Ureter (tissue), 1 donor: ENCODE measurements around the gene TRAF3. TPM values are rescaled to one million over a fixed set of nuclear protein-coding genes. Genes with fewer than 3 reads are reported as not detected.

Experiments
- DNase-seq: peaks from one replicate; pipeline ENCODE4 v3.0.0-alpha.2; 2020; ENCODE audit warnings: low spot score
- total RNA-seq: library from RNA; stranded (reverse); gene quantifications from one replicate; pipeline ENCODE4 v1.2.4, GENCODE V29; 2023
- donor health status: DM: yes; HTN: yes; CAD: no.

The TRAF3 gene
- total RNA-seq, 1 donor from 2014 or later, result 29.9 TPM

DNA sequence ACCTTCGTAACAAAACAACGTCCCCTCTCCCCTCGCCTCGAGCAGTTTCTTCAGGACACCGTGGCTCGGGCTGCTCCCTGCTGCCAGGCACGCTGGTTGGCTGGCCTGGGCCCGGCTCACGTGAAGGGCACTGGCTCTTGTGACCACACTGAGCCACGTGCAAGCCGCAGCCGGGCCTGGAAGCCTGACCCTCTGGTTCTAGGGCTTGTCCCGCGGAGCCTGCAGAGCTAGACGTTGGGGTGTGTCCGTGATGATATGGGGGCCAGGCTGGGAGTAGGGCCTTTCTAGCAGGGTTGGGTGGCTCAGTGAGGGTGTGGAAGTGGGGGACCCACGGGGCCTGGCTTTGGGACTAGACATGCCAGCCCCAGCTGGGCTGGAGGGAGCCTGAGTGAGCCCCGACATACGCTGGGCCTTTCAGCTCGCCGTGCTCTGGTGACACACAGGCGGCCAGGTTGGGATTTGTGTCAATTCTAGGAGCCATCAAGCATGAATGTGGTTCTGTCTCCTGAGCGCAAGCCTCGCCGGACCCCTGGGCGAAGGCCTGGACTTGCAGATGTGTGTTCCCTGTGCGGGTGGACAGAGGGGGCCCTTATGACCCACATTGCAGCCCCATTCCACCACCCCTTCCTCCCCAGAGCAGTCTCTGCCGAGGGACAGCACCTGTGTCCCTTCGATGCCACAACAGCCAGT, 131.7 kb downstream of the TRAF3 start:
- no peak for DNase-seq

DNA sequence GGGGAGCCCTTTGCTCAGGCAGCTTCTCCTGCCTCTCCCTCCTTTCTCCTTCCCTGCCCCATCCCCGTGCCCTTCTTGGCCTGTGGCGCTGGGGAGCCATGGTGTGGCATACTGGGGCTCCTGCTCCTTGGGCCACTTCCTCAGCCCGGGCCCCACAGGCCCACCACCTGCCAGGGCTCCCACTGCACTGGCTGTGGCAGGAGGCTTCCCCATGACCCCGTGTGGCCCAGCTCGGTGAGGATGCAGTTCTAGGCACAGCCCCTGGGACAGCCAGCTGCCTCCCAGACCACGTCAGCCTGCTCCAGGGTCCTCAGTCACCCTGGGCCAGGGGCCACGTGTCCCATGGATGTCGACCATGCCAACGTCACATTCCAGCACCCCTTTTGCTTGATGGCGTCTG, 132.2 kb downstream of the TRAF3 start:
- DNase-seq, result no peak

DNA sequence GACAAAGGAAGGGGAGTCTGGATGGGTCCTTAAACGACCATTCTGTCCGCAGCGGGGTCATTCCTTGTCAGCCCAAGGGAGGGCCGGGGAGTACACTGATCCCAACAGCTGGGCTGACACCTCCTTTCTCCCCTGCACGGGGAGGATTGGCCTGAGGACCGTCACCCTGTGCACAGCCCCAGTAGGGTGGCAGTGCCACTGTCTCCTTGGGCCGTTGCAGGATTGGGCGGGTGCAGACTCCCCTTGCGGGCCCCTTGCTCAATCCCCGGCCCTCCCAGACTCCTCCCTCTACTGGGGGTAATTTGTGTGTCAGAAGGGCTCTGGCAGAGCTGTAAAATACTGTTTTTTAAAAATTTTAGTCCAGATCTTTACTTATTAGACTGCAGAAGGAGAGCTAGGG, 132.7 kb downstream of the TRAF3 start:
- no peak for DNase-seq

DNA sequence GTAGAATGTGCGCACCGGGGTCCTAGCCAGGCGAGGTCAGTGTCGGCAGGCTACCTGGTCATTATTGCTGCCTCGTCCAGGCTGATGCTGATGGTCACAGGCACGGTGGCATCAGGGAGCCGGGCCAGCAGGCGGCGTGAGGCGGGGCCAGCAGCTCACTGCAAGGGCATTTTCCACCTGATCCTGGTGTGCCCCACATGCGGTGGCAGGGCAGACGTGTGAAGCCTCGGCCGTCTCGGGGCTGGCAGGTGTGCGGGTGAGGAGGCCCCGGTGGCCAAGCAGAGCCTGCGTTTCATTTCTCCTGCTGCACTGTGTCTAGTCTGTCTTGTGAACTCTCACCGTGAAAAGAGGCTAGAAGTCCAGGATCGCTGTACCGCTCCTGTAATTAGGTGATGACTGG, 133.2 kb downstream of the TRAF3 start:
- DNase-seq, result no peak

DNA sequence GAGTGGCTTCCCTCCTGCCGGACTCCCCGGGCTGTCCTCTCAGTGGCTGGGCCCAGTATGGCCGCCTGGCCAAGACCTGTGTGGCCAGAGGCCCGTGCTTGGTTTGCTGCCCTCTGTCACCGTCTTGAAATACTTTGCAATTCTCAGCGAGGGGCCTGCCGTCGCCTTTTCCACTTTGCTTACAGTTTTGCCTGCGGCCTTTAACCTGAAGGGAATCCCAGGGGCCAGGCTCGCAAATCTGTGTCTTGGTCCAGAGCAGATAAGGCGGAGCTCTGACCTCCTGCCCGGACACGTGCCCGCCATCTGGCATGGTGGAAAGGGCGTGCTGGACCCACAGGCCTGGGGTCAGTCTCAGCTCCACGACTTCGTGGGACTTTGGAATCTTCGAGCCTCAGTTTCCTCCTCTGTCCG, 134.3 kb downstream of the TRAF3 start:
- DNase-seq, result no peak

DNA sequence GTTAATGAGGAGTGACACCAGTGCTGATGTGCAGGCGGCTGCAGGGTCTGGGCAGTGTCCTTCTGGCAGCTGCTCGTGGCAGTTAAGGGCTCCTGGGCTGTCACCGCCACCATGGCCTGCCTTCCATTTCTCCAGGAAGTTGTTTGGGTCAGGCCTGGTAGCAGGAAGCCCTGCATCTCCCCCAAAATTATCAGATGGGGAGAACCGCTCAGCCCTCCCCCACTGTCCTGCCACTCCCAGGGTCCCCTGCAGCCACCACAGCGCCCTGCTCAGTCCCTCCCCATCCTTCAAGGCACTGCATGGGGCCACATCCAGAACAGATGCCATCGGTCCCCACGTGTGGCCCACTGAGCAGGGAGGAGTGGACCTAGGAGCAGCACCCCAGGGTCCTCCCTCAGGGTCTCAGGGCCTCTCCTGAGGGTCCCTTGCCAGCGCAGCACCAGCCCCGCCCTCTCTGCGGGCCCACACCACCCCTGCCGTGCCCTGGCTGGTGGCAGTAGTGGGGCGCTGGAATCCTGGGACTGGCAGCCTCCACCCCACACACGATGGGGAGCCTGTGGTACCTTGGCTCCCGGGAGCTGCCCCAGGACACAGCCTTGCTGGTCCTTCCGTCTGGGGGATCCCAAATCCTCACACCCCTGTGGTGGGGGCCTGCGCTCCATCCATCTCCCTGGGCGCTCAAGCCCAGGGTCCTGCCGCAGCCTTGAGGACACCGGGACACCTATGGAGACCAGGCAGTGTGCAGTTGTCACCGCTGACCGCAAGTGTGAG, 134.9 kb downstream of the TRAF3 start:
- no peak for DNase-seq

DNA sequence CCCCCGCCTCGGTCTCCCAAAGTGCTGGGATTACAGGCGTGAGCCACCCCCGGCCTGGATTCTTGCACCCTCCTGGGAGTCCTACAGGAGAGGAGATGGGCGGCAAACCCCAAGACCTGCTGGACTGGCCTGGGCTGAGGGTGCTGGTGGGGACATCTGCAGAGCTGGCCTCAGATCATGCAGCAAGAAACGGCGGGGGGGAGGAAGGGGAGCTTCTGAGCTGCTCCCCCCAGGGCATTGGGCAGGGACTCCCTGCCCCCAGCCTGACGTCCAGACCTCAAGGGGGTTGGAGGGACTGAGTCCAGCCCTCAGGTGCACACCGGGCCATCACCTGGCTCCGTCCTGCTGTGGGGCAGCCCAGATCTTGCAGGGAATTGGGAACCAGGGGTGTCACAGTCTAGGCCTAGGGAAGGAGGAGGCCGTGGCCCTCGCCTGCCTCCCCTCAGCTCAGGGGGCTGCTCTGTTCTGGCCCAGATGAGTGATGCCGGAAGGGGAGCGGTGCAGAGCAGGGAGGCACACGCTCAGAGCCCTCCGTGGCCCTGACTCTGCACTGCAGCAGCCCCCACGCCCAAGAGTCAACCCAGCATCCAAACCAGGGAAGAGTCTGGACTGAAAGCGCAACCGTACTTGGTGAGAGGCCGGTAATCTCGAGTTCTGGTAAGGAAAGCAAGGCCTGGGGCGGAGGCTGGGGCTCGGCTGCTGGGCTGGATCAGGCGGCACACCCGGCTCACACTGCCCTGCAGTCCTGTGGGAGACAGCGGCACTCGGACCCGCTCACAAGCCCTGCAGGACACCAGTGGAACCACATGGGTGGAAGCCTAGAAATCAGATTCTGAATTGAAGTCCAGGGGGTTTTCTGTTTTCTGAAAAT, 136.3 kb downstream of the TRAF3 start:
- no peak for DNase-seq

DNA sequence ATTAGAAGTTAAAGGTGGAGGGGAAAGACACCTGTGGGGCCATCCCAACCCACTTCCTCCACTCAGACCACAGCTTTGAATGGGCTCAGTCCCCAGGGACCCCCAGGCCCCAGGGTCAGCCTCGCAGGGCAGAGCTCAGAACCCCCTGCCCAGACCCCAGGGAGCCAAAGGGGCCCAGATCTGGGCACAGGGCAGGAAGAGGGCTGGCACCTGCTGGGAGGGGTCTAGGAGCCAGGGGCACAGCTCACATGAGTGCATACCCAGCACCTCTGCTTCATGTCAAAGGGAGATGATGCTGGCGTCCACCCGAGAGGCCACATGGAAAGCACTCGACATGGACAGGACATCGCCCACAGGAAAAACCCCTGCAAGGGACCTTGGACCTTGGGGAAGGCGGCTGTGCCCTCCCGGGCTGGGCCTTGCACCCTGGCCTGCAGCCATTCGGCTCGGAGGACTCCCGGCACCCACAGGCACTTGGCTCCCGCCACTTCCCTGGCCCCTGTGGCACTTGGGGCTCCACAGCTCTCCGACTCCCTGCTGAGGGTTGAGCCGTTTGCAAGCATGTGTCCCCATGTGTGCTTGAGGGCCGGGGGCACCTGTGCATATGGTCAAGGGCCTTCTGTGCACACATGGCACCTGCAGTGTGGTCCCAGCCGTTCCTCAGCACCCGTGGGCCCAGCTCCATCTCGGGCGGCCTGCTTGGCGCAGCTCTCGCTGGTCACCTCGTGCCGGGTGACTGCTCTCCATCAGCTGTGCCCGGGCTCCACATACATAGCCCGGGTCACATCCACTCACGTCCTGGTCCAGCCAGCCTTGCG, 137.4 kb downstream of the TRAF3 start:
- no peak for DNase-seq

DNA sequence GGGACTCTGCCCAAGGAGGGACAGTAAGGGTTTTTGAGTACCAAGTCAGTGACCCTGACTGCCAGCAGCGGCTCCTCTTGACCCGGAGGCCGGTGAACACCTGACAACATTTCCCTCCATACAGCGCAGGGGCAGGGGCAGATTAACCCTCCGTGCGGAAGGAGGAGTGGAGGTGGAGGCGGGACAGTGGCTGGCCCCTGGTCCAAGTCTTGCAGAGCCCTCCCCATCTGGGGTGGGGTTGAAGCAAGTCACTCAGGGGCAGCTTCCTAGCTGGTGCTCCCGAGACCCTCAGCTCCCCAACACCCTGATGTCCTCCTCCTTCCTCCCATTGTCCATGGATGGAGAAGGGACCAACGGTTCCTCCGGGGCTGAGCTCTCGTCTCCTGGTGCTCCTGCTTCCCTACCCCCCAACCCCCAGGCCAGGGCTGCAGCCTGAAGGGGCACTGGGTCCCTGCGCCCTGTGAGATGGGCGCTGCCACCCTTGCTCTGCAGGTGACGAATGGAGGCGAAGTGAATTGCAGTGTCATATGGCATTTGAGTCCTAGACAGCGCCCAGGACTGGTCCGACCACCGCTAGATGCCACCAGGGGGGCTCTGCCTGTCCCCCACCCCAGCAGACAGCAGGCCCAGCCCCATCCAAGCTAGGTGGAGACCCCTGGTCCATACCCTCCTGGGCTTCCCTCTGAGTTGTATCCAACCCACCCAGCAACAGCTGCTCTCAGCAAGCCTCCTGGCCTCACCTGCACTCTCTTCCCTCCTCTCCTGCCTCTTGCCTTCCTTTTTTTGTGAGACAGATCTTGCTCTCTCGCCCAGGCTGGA, 138.3 kb downstream of the TRAF3 start:
- no peak for DNase-seq

DNA sequence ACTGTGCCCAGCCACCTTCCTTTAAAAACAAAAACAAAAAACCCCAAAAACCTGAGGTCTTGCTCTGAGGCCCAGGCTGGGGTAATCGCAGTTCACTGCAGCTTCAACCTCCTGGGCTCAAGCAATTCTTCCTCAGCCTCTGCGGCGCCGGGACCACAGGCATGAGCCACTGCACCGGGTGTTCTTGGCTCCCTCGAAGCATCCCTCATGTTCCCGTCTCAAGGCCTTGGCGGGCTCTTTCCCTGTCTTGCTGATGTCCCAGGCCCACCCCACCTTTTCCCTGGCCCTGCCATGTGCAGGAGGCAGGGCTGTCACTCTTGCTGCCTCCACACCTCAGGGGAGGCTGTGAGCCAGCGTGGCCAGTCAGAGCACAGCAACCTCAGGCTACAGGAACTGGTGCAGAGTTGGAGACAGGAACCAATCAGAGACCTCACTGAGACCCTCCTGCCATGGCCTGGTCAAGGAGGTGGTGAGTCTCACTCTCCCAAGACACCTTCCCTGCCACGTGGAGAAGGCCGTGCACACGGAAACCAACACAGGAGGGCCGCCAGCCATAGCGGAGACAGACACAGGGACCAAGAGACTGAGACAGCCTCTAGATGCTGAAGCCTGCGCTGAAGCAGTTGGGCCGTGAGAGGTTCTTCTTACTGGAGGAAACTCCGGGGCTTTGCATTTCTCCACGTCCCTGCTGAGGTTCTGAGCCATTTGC, 139.3 kb downstream of the TRAF3 start:
- no peak for DNase-seq

DNA sequence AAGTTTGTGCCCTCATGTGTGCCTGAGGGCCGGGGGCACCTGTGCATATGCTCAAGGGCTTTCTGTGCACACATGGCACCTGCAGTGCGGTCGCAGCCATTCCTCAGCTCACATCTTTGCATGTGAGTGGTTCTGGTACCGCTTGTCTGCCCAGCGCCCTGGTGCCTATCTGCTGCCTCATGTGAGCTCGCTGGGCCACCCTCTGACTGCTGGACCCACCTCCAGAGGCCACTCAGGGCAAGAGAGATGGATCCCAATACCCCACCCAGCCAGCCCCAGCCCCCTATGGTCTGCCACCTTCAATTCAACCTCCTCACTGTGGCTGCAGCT, 139.8 kb downstream of the TRAF3 start:
- no peak for DNase-seq

DNA sequence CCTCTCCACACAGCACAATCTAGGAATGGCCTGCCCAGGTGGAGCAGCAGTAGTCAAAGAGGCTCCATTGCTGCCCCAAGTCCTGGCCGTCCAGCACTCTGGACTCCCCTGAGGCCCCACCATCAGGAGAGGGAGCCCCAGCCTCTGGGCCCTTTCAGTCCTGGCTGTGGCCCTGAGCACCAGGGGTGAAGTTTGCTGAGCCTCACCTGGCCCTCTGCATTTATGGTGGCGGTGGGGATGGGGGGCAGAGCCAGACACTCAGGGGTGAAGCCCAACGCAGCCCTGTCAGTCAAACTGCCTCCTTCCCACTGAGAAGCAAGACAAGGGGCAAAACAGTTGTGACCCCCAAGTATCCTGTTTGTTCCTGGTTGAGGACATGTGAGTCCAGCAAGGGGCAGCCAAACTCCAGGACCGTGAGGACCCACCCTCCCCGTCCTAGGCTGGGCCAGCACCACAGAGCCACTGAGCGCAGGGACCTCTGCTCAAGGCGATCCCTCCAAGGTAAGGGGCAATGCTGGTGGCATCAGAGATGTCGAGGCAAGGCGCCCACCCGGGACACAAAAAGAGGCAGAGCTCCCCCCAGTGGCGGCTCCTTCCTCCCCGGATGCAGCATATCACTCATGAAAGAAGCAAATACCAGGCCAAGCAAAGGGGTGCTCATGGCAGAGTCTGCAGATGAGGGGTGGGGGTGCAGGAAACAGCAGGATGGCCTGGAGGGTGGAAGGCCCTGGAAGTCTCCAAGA, 140.4 kb downstream of the TRAF3 start:
- DNase-seq, result no peak

DNA sequence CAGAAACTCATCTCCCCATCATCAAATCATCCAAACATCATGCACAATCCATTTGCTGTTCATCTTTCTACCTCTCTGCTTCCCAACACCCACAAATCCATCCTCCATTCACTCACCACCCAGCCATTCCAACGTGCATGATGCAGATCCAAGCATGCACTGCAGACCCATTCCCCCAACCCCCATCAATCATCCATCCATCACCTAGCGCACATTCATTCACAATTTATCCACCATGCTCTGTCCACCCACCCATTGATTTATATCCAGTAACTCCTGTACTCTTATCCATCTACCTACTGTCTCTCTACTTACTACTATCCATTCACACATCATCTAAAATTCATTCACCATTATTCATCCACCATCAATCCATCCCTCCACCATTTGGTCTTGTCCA, 141.2 kb downstream of the TRAF3 start:
- no peak for DNase-seq

DNA sequence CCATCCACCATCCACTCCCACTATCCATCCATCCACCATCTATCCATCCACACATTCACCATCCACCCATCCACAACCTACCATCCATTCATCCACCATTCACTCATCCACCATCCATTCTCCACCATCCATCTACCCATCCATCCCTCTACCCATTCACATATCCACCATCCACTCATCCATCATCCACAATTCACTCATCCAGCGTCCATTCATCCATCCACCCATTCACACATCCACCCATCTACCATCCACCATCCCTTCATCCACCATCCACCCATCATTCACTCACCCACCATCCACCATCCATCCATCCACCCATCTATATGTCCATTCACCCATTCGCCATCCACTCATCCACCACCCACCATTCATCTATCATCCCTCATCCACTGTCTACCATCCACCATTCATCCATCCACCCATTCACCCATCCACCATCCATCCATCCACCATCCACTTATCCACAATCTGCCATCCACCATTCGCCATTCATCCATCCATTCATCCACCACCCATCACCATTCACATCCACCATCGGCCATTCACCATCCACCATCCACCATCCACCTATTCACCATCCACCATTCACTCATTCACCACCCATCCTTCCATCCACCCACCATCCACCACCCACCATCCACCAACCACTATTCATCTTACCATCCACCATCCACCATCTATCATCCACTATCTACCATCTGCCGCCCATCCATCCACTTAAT, 143.2 kb downstream of the TRAF3 start:
- no peak for DNase-seq

DNA sequence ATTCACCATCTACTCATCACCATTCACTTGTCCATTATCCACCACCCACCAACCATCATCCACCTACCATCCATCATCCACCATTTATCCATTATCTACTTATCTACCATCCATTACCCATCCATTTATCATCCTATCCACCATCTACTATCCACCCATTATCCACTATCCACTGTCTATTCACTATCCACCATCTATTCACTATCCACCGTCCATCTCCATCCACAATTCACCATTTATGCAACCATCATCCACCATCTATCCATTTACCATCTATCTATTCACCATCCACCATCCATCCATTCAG, 143.7 kb downstream of the TRAF3 start:
- DNase-seq, result no peak

DNA sequence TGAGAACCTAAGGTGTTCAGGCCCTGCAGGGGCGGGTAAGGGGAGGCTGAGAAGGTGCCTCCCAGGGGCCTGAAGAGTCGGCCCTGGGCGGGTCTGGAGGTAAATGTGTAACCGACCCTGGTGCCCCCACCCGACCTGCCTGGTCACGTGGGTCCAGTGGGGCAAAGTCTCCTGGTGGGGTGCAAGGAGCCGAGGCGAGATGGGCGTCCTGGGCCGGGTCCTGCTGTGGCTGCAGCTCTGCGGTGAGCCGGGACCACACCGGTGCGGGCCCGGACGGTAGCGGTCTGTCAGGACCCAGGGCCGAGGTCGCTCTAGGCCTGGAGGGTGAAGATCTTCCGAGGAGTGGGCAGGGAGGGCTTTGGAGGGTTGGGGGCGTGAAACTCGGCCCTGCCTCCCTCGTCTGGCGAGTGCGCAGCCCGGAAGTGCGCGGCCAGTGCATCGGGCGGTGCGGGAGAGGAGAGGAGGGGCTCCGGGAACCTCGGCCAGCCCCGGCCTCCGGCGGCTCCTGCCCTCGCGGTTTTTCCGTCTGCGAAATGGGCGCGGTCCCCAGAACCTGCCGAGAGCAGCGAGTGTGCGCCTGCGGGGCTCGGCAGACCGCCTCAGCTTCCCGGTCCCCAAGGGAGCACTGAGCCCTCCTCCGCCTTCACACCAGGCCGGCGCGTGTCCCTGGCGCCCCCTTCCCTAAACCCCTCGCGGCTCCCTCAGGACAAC, 145.4 kb downstream of the TRAF3 start, which contains the start of gene AMN:
Gene AMN (plus strand): TSS at position 174 of the 711 bp plus-strand sequence. CDS start 26 bp downstream, at position 200.
- no peak for DNase-seq

DNA sequence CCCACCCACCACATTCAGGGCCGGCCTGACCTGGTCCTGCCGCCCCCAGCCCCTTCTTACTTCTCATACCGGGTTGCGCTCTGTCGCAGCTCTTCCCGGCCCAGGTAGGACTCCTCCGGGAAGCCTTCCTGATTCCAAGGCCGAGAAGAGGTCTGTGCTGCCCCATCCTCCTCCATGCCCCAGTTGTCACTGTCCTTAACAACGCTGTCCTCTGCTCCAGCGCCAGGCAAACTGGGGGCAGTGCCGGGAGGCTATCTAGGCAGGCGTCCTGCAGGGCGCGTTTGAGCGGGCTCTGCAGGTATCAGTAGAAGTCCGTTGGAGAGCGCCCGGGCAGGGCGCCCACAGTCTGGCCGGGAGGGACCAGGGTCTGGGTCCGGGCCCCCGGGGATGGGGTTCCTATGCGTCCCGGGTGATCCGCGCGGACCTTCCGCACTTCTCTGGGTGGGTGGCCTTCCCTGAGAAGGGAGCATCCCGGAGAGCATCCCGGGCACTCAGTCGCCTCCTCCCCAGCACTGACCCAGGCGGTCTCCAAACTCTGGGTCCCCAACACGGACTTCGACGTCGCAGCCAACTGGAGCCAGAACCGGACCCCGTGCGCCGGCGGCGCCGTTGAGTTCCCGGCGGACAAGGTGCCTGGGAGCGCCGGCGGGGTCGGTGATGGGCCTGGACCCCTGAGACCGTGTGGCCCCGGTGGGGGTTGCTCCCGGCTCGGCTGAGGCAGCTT, 146.1 kb downstream of the TRAF3 start:
- no peak for DNase-seq
